ENCODE measurements around the gene PWWP3B. TPM values are rescaled to one million over a fixed set of nuclear protein-coding genes. Genes with fewer than 3 reads are reported as not detected.

Gene PWWP3B
- polyA plus RNA-seq, 1 donor (not counting 4 experiments of a cell fraction or from before 2014, with no cell fraction given), result 0.16 TPM

- no peak overlapping the region for H3K4me3 ChIP-seq (ENCODE audit: control insufficient read depth in 2 of 3, extremely low read depth in 1 of 3, insufficient read depth in 2 of 3, low read depth in 1 of 3, low read length in 3 of 3)
- DNase-seq (ENCODE audit: low read depth, low spot score), result no peak
- no peaks in the 10 kb centered on the region for H4K20me1 ChIP-seq (ENCODE audit: control insufficient read depth, extremely low read depth, insufficient read depth, low read length)
- dilution Hi-C loops (cut with MboI; ENCODE audit: extremely low pct_ligation_motif_present, low sequenced_read_pairs), result no loop called here
- TF ChIP-seq EZH2 (IDR thresholded peaks at IDR 0.05; ENCODE audit: low read length) (no peak), CTCF (optimal IDR thresholded peaks at IDR 0.05 in 1 of 3, IDR thresholded peaks at IDR 0.05 in 1 of 3, conservative IDR thresholded peaks at IDR 0.05 in 1 of 3; ENCODE audit: extremely low read depth in 1 of 3, insufficient read depth in 2 of 3, low read length in 3 of 3) (no peak)
- H3K4me2 ChIP-seq (ENCODE audit: control insufficient read depth, extremely low read depth, insufficient read depth, low read depth, low read length), result no peak overlapping the region
- no peaks in the 10 kb centered on the region for H3K4me1 ChIP-seq (ENCODE audit: control insufficient read depth, extremely low read depth, insufficient read depth, low read length)
- H3K27me3 ChIP-seq (ENCODE audit: control insufficient read depth, extremely low read depth, insufficient read depth, low read length), result no peaks in the 10 kb centered on the region
- H3K9me3 ChIP-seq (ENCODE audit: control insufficient read depth, low read depth, low read length), result no peaks in the 10 kb centered on the region
- no peaks in the 10 kb centered on the region for H3K9me1 ChIP-seq (ENCODE audit: control insufficient read depth, extremely low read depth, insufficient read depth, low read length)
- no peak overlapping the region for H3K27ac ChIP-seq (ENCODE audit: control insufficient read depth, insufficient read depth, low read length)
- FAIRE-seq, result no peak
- H3K79me2 ChIP-seq (ENCODE audit: control insufficient read depth, insufficient read depth, low read length), result no peaks in the 10 kb centered on the region
- no peak overlapping the region for H3K9ac ChIP-seq (ENCODE audit: control insufficient read depth, extremely low read depth, insufficient read depth, low read length)
- H2AFZ ChIP-seq (ENCODE audit: control insufficient read depth, low read length), result no peak overlapping the region
- H3K36me3 ChIP-seq (ENCODE audit: control insufficient read depth in 2 of 2, extremely low read depth in 1 of 2, insufficient read depth in 2 of 2, low read length in 2 of 2), result no peaks in the 10 kb centered on the region
Measured at GRCh38 chrX:106201502-106202178, 33.5 kb downstream of the PWWP3B start.

- H2AFZ ChIP-seq (ENCODE audit: control insufficient read depth, low read length), result no peak overlapping the region
- H3K27me3 ChIP-seq (ENCODE audit: control insufficient read depth, extremely low read depth, insufficient read depth, low read length), result no peaks in the 10 kb centered on the region
- no peaks in the 10 kb centered on the region for H3K36me3 ChIP-seq (ENCODE audit: control insufficient read depth in 2 of 2, extremely low read depth in 1 of 2, insufficient read depth in 2 of 2, low read length in 2 of 2)
- no peaks in the 10 kb centered on the region for H3K79me2 ChIP-seq (ENCODE audit: control insufficient read depth, insufficient read depth, low read length)
- no peak overlapping the region for H3K9ac ChIP-seq (ENCODE audit: control insufficient read depth, extremely low read depth, insufficient read depth, low read length)
- H3K9me3 ChIP-seq (ENCODE audit: control insufficient read depth, low read depth, low read length), result no peaks in the 10 kb centered on the region
- FAIRE-seq (no peak), DNase-seq (ENCODE audit: low read depth, low spot score) (no peak)
- H3K4me1 ChIP-seq (ENCODE audit: control insufficient read depth, extremely low read depth, insufficient read depth, low read length), result no peaks in the 10 kb centered on the region
- no peak overlapping the region for H3K27ac ChIP-seq (ENCODE audit: control insufficient read depth, insufficient read depth, low read length)
- TF ChIP-seq CTCF (optimal IDR thresholded peaks at IDR 0.05 in 1 of 3, IDR thresholded peaks at IDR 0.05 in 1 of 3, conservative IDR thresholded peaks at IDR 0.05 in 1 of 3; ENCODE audit: extremely low read depth in 1 of 3, insufficient read depth in 2 of 3, low read length in 3 of 3) (no peak), EZH2 (IDR thresholded peaks at IDR 0.05; ENCODE audit: low read length) (no peak)
- dilution Hi-C loops (cut with MboI; ENCODE audit: extremely low pct_ligation_motif_present, low sequenced_read_pairs), result no loop called here
- no peak overlapping the region for H3K4me2 ChIP-seq (ENCODE audit: control insufficient read depth, extremely low read depth, insufficient read depth, low read depth, low read length)
- no peaks in the 10 kb centered on the region for H3K9me1 ChIP-seq (ENCODE audit: control insufficient read depth, extremely low read depth, insufficient read depth, low read length)
- H4K20me1 ChIP-seq (ENCODE audit: control insufficient read depth, extremely low read depth, insufficient read depth, low read length), result no peaks in the 10 kb centered on the region
- H3K4me3 ChIP-seq (ENCODE audit: control insufficient read depth in 2 of 3, extremely low read depth in 1 of 3, insufficient read depth in 2 of 3, low read depth in 1 of 3, low read length in 3 of 3), result no peak overlapping the region
Measured at GRCh38 chrX:106203315-106203714, 35.2 kb downstream of the PWWP3B start.

Data from keratinocyte (primary cell).